ENCODE measurements around the gene CHST15.

DNA sequence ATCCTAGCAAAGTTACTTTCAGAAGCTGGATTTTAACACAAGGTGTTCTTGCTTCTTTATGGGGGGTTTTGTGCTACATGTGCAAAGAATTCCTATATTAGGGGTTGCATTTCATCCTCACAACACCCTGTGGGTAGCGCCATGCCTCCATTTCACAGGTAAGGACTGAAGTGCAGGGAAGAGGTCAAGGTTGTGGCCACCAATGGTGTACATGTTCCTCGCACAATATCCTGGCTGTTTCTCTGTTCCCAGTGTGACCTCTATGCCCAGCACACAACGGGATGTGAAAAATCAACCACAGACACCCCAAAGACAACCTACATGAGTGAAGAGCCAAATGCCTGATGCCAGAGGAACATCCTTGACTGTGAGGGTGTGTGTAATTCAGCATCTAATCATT, 80.8 kb downstream of the CHST15 start:
- TF ChIP-seq CTCF (IDR thresholded peaks at IDR 0.05) (no peak), POLR2A (IDR thresholded peaks at IDR 0.05) (no peak), POLR2AphosphoS5 (IDR thresholded peaks at IDR 0.05; ENCODE audit: insufficient read depth in 1 of 2, low read depth in 1 of 2) (no peak)

Data from vagina (tissue), 2 donors.